ENCODE measurements around the gene AFF4.
"Not testable (repeated sequence)": the region's sequence is repeated elsewhere in the genome, so short reads cannot be mapped to it uniquely, and the experiment has no call there.

The AFF4 gene

GRCh38 chr5:132962429-132963021 lies 909 bp downstream of the AFF4 start:
- TF ChIP-seq, protein P1, sequence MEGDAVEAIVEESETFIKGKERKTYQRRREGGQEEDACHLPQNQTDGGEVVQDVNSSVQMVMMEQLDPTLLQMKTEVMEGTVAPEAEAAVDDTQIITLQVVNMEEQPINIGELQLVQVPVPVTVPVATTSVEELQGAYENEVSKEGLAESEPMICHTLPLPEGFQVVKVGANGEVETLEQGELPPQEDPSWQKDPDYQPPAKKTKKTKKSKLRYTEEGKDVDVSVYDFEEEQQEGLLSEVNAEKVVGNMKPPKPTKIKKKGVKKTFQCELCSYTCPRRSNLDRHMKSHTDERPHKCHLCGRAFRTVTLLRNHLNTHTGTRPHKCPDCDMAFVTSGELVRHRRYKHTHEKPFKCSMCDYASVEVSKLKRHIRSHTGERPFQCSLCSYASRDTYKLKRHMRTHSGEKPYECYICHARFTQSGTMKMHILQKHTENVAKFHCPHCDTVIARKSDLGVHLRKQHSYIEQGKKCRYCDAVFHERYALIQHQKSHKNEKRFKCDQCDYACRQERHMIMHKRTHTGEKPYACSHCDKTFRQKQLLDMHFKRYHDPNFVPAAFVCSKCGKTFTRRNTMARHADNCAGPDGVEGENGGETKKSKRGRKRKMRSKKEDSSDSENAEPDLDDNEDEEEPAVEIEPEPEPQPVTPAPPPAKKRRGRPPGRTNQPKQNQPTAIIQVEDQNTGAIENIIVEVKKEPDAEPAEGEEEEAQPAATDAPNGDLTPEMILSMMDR (IDR thresholded peaks at IDR 0.05; ENCODE audit: insufficient read depth, low read depth, low read length, missing control alignments), result no peak
- peak overlapping the region; percentile 56 for H3K4me3 ChIP-seq (ENCODE audit: low read length)
- peak; percentile 69 for DNase-seq (ENCODE audit: low read depth)

GRCh38 chr5:132961887-132962286 lies 1.5 kb downstream of the AFF4 start:
- TF ChIP-seq, protein P1 (IDR thresholded peaks at IDR 0.05; ENCODE audit: insufficient read depth, low read depth, low read length, missing control alignments), result no peak
- H3K4me3 ChIP-seq (ENCODE audit: low read length), result peak overlapping the region; percentile 56
- peak; percentile 55 for DNase-seq (ENCODE audit: low read depth)

DNA sequence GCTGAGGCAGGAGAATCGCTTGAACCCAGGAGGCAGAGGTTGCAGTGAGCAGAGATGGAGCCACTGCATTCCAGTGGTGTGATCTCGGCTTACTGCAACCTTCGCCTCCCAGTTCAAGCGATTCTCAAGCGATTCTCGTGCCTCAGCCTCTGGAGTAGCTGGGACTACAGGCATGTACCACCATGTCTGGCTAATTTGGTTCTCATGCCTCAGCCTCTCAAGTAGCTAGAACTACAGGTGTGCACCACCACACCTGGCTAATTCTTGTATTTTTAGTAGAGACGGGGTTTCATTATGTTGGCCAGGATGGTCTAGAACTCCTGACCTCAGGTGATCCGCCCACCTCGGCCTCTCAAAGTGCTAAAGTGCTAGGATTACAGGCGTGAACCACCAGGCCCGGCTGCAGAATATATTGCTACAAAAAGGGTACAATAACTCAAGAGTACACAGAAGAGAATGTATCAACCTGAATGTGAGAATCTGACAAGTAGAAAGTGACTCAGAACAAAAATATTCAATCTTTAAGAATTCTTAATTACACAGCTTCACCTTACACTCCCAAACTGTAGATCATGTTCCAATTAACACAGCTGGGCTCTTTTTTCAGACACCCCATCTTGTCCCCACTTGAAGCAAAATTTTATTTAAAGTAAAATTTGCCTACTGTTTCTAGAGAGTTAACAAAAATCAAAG lies 2.2 kb downstream of the AFF4 start:
- peak; percentile 45 for DNase-seq (ENCODE audit: low read depth)
- peak overlapping the region; percentile 56 for H3K4me3 ChIP-seq (ENCODE audit: low read length)

DNA sequence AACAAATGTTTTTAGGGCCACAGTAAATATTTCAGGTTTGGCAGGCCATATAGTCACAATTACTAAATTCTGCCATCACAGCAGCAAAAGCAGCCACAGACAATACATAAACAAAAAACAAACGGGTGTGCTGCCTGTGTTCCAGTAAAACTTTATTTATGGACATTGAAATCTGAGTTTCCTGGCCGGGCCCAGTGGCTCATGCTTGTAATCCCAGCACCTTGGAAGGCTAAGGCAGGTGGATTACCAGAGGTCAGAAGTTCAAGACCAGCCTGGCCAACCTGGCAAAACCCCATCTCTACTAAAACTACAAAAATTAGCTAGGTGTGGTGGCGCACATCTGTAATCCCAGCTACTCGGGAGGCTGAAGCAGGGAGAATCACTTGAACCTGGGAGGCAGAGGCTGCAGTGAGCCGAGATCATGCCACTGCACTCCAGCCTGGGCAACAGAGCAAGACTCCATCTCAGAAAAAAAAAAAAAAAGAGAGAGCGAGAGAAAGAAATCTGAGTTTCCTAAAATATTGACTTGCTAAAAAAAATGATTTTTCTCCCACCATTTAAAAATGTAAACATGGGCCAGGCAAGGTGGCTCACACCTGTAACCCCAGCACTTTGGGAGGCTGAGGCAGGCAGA lies 7.2 kb downstream of the AFF4 start:
- DNase-seq (ENCODE audit: low read depth); H3K4me3 ChIP-seq (ENCODE audit: low read length): not testable (repeated sequence)

- no peak for DNase-seq (ENCODE audit: low read depth)
- TF ChIP-seq, protein P1 (IDR thresholded peaks at IDR 0.05; ENCODE audit: insufficient read depth, low read depth, low read length, missing control alignments), result no peak
- no peak overlapping the region for H3K4me3 ChIP-seq (ENCODE audit: low read length)
Measured at GRCh38 chr5:132953710-132954109, 9.7 kb downstream of the AFF4 start.

GRCh38 chr5:132952829-132953228 lies 10.6 kb downstream of the AFF4 start:
- peak; percentile 42 for DNase-seq (ENCODE audit: low read depth)
- TF ChIP-seq, protein P1 (IDR thresholded peaks at IDR 0.05; ENCODE audit: insufficient read depth, low read depth, low read length, missing control alignments), result no peak
- H3K4me3 ChIP-seq (ENCODE audit: low read length), result no peak overlapping the region

DNA sequence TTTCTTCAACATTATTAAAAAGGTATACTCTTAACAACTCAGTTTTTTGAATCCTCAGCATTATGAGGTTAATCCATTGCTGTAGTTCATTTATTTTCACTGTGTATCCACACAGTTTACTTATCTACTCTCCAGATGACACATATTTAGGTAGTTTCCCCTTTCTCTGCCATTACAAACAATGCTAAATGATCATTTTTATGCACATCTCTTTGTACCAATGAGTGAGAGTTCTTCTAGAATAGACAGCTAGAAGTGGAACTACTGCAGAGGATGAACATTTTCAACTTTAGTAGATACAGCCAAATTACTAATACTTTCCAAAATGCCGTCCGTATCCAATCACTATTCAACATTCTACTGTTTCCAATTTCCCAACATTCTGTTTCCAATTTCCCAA lies 11.5 kb downstream of the AFF4 start:
- DNase-seq (ENCODE audit: low read depth), result no peak
- H3K4me3 ChIP-seq (ENCODE audit: low read length), result no peak overlapping the region
- TF ChIP-seq, protein P1 (IDR thresholded peaks at IDR 0.05; ENCODE audit: insufficient read depth, low read depth, low read length, missing control alignments), result no peak

DNA sequence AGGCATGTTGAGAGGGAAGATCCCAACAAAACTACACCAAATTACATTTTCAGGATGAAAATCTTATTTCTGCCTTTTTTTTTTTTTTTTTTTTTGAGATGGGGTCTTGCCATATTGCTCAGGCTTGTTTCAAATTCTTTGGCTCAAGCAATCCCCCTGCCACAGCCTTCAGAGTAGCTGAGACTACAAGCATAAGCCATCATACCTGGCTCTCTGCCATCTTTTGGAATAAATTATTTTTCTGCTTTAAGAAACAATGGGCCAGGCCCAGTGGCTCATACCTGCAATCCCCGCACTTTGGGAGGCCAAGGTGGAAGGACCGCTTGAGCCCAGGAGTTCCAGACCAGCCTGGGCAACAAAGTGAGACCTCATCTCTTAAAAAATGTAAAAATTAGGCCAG lies 14.3 kb downstream of the AFF4 start:
- no peak for DNase-seq (ENCODE audit: low read depth)
- no peak overlapping the region for H3K4me3 ChIP-seq (ENCODE audit: low read length)
- TF ChIP-seq, protein P1 (IDR thresholded peaks at IDR 0.05; ENCODE audit: insufficient read depth, low read depth, low read length, missing control alignments), result no peak
